GM23338 (cell line): ENCODE data around the gene STN1.

Experiments
- REST ChIP-seq: IDR thresholded peaks from one replicate; pipeline ENCODE4 v1.6.1; 2018; ENCODE audit warnings: antibody characterized with exemption; ENCODE audit not compliant: unreplicated experiment
- TF ChIP-seq, protein P1 (sequence below), 2 experiments: fragments of 200-600 bp in 1 of 2; sonication (generic) in 1 of 2; conservative IDR thresholded peaks; 2 replicates each; pipeline versions ENCODE4 v1.5.1 to v1.6.1; 2016 to 2017; ENCODE audit warnings: antibody characterized with exemption in 2 of 2, low read depth in 2 of 2, mild to moderate bottlenecking in 2 of 2, moderate library complexity in 1 of 2

DNA sequence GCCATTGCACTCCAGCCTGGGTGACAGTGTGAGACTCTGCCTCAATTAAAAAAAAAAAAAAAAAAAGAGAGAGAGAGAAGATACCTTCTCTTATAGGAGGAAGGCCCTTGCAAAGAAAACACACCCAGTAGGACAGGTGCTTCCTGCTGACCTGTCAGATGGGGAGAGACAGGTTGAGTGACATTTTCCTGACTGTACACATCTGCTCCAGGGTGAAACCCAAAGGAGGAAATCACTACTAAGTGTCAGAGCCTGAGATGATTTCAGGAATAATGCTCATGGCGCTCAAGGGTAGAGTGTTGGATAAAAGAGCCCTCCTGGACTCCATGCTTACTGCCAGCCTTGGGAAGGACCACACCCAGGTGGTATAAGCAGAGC lies 1.7 kb upstream of the STN1 start:
- TF ChIP-seq, protein P1, sequence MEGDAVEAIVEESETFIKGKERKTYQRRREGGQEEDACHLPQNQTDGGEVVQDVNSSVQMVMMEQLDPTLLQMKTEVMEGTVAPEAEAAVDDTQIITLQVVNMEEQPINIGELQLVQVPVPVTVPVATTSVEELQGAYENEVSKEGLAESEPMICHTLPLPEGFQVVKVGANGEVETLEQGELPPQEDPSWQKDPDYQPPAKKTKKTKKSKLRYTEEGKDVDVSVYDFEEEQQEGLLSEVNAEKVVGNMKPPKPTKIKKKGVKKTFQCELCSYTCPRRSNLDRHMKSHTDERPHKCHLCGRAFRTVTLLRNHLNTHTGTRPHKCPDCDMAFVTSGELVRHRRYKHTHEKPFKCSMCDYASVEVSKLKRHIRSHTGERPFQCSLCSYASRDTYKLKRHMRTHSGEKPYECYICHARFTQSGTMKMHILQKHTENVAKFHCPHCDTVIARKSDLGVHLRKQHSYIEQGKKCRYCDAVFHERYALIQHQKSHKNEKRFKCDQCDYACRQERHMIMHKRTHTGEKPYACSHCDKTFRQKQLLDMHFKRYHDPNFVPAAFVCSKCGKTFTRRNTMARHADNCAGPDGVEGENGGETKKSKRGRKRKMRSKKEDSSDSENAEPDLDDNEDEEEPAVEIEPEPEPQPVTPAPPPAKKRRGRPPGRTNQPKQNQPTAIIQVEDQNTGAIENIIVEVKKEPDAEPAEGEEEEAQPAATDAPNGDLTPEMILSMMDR (conservative IDR thresholded peaks at IDR 0.05; ENCODE audit: low read depth in 2 of 2) = no peak
- no peak for TF ChIP-seq REST
